ENCODE data around the gene RTN3. TPM values are rescaled to one million over a fixed set of nuclear protein-coding genes. Genes with fewer than 3 reads are reported as not detected.

The RTN3 gene
- total and polyA plus RNA-seq, 9 of the 15 experiments (the other 6 are each of a cell fraction or from before 2014, with no cell fraction given): 41.6 to 169 (median 93.5) TPM

DNA sequence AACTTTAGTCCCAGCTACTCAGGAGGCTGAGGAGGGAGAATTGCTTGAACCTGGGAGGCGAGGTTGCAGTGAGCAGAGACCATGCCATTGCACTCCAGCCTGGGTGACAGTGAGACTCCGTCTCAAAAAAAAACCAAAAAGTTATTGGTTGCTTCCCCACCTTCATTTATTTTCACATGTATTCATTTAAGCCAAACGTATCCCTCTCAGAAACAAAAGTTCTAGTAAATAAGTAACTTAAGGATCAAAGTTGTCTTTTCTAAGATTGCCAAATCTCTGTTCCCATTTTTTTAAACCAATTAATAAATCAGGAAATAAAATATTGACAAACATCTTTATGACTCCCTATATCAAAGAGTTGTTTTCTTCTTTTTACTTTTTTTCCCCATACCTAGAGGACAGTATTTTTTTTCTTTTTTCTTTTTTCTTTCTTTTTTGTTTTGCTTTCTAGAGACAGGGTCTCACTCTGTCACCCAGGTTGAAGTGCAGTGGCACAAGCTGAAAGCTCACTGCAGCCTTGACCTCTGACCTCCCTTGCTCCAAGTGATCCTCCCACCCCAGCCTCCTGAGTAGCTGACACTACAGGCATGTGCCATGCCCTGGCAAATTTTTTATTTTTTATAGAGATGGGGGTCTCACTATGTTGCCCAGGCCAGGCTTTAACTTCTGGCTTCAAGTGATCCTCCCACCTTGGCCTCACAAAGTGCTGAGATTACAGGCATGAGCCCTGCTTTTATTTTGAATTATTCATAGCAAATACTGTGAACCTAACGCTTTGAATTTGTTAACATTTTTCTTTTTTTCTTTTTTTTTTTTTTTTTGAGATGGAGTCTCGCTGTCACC lies 75.8 kb downstream of the RTN3 start:
- peaks cover 71% of the 10 kb centered on the region for H3K36me3 ChIP-seq (ENCODE audit: control insufficient read depth, insufficient read depth, low read length)
- CTCF ChIA-PET (ENCODE audit: low intra/inter-chr PET ratio): no interaction called here
- H3K9me1 ChIP-seq (ENCODE audit: control insufficient read depth, insufficient read depth, low read length): no peaks in the 10 kb centered on the region
- POLR2A ChIA-PET: interaction anchor here (0.9 kb wide), 1 partner anchor 9 kb away, joined by 5 read pairs; no protein-coding TSS in a partner anchor
- intact Hi-C loops (cut with micrococcal nuclease) (no loop called here), in situ Hi-C loops (cut with MboI) (no loop called here)
- H3K4me1 ChIP-seq (replicated peaks in 1 of 2; ENCODE audit: control insufficient read depth in 2 of 2, insufficient read depth in 2 of 2, low read length in 2 of 2): peaks cover 0 to 4% of the 10 kb centered on the region in 2 experiments; a peak in 2 of 5 replicates
- H3K4me2 ChIP-seq (ENCODE audit: insufficient read depth, low read length): no peak overlapping the region
- no peaks in the 10 kb centered on the region for H3K79me2 ChIP-seq (ENCODE audit: control insufficient read depth, insufficient read depth, low read length)
- DNase-seq (ENCODE audit: extremely low read depth in 1 of 4, low spot score in 3 of 4) (no peak), ATAC-seq (no peak), FAIRE-seq (no peak)
- H3K9ac ChIP-seq (ENCODE audit: insufficient read depth in 1 of 2, low read depth in 2 of 2, low read length in 2 of 2): no peak overlapping the region
- no peaks in the 10 kb centered on the region for H3K9me3 ChIP-seq (replicated peaks; ENCODE audit: control insufficient read depth, insufficient read depth, low read depth, low read length)
- no peaks in the 10 kb centered on the region for H4K20me1 ChIP-seq (replicated peaks; ENCODE audit: control insufficient read depth, insufficient read depth, low read length)
- H3K27ac ChIP-seq (ENCODE audit: extremely low read depth, low read depth, low read length): no peak overlapping the region
- WGBS (ENCODE audit: insufficient coverage, low coverage, missing lambda C conversion rate): 89% methylated on average over 4 of the region's 5 CpGs
- TF ChIP-seq CTBP1 (IDR thresholded peaks at IDR 0.05; ENCODE audit: borderline replicate concordance) (no peak), NR2C1 (IDR thresholded peaks at IDR 0.05) (peak; percentile 55), NR2C1 (tag; IDR thresholded peaks at IDR 0.05) (no peak), ZNF655 (CRISPR knock-in tag; IDR thresholded peaks at IDR 0.05) (no peak), BRCA1 (IDR thresholded peaks at IDR 0.05) (no peak), BRCA1 (CRISPR knock-in tag; IDR thresholded peaks at IDR 0.05) (no peak), ZBTB7A (IDR thresholded peaks at IDR 0.05; ENCODE audit: borderline replicate concordance, control insufficient read depth, low read depth, low read length) (no peak), ZNF121 (CRISPR knock-in tag; conservative IDR thresholded peaks at IDR 0.05) (peak; percentile 30; the same call in 1 of the 2 replicates), ZNF133 (CRISPR knock-in tag; IDR thresholded peaks at IDR 0.05) (no peak)
- no peak overlapping the region for H2AFZ ChIP-seq (ENCODE audit: low read depth, low read length)
- no peaks in the 10 kb centered on the region for H3K27me3 ChIP-seq (ENCODE audit: control insufficient read depth in 2 of 2, insufficient read depth in 2 of 2, low read length in 2 of 2)
- no TSS peak for BruUV-seq (replicated peaks)
- no peak overlapping the region for H3K4me3 ChIP-seq

Data from K562 (cell line).